ENCODE data around the gene LRRC7. TPM values are rescaled to one million over a fixed set of nuclear protein-coding genes. Genes with fewer than 3 reads are reported as not detected.
A peak's percentile ranks its signal among the peaks of the same experiment; 100 is the strongest.

Gene LRRC7
- total RNA-seq, 1 donor: under 0.01 TPM

DNA sequence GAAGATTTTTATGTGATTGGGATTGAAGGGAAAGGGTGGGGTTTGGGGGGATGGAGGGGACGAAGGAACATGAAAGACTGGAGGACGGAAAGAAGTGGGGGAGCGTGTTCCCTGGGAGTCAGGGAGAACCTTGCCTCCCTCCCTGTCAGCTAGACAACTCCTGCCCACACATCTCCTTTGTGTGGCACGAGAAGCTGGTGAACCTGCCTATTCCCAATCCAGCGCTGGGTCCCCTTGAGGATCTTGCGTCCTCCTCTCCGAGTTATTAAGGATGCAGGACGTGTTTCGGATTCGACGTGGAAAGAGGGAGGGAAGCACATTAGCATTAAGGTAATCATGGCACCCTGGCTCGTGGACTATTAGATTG, 1.4 kb downstream of the LRRC7 start:
- peaks cover 32% of the 10 kb centered on the region for H3K27me3 ChIP-seq (ENCODE audit: insufficient read depth, low read length)
- no peaks in the 10 kb centered on the region for H3K9me3 ChIP-seq (ENCODE audit: low read depth, low read length)
- H3K36me3 ChIP-seq (ENCODE audit: insufficient read depth, low read length): no peaks in the 10 kb centered on the region
- TF ChIP-seq, protein P1, sequence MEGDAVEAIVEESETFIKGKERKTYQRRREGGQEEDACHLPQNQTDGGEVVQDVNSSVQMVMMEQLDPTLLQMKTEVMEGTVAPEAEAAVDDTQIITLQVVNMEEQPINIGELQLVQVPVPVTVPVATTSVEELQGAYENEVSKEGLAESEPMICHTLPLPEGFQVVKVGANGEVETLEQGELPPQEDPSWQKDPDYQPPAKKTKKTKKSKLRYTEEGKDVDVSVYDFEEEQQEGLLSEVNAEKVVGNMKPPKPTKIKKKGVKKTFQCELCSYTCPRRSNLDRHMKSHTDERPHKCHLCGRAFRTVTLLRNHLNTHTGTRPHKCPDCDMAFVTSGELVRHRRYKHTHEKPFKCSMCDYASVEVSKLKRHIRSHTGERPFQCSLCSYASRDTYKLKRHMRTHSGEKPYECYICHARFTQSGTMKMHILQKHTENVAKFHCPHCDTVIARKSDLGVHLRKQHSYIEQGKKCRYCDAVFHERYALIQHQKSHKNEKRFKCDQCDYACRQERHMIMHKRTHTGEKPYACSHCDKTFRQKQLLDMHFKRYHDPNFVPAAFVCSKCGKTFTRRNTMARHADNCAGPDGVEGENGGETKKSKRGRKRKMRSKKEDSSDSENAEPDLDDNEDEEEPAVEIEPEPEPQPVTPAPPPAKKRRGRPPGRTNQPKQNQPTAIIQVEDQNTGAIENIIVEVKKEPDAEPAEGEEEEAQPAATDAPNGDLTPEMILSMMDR (IDR thresholded peaks at IDR 0.05; ENCODE audit: extremely low read depth, low read depth, low read length): no peak
- peaks cover 4% of the 10 kb centered on the region for H3K4me1 ChIP-seq (ENCODE audit: insufficient read depth, low read length)
- H3K27ac ChIP-seq (ENCODE audit: low read depth, low read length): no peak overlapping the region
- no peak overlapping the region for H3K4me2 ChIP-seq (ENCODE audit: insufficient read depth, low read length)
- H2AFZ ChIP-seq (ENCODE audit: low read length): no peak overlapping the region
- H4K20me1 ChIP-seq (ENCODE audit: insufficient read depth, low read length): no peaks in the 10 kb centered on the region
- no peaks in the 10 kb centered on the region for H3K79me2 ChIP-seq (ENCODE audit: insufficient read depth, low read length)
- no peak overlapping the region for H3K4me3 ChIP-seq (ENCODE audit: insufficient read depth, low read length)
- DNase-seq (ENCODE audit: insufficient read length, low spot score, missing footprints): no peak

DNA sequence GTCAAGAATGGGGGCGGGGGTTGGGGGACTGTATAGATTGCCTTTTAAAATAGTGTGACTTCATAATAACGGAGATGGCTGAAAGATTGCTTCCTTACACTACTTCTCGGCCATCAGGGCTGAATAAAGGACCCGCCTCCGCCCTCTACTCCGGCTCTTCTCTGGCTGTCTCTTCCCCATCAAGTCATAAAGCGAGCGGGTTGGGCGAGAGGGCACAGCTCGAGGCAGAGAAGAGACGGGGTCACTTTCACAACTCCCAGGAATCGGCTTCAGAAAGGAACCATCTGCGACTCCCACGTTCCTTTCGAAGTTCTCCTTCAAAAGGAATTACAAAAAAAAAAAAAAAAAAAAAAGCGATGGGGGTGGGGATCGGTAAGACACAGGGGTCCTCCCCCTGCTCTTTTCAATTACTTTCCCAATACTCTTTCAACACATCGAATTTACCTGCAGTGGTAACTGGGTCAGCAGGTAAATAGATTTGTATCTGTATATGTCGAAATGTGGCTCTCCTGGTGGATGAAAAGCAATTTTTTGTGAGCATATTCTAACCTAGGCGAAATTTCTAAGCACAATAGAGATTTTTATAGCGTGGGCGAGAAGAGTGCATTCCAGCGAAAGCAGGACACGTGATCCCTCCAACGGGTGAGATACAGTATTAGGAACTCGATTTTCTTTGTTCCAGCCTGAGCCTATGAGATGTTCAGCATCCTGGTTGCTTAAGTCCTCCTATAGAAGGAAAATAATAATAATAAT, 2.0 kb downstream of the LRRC7 start:
- Histone ChIP-seq H3K4me3 (ENCODE audit: insufficient read depth, low read length) (no peak overlapping the region), H3K4me2 (ENCODE audit: insufficient read depth, low read length) (peak overlapping the region; percentile 29), H3K4me1 (ENCODE audit: insufficient read depth, low read length) (peaks cover 4% of the 10 kb centered on the region), H3K79me2 (ENCODE audit: insufficient read depth, low read length) (no peaks in the 10 kb centered on the region), H4K20me1 (ENCODE audit: insufficient read depth, low read length) (no peaks in the 10 kb centered on the region), H3K9me3 (ENCODE audit: low read depth, low read length) (no peaks in the 10 kb centered on the region), H3K27me3 (ENCODE audit: insufficient read depth, low read length) (peaks cover 32% of the 10 kb centered on the region), H3K27ac (ENCODE audit: low read depth, low read length) (no peak overlapping the region), H3K36me3 (ENCODE audit: insufficient read depth, low read length) (no peaks in the 10 kb centered on the region), H2AFZ (ENCODE audit: low read length) (no peak overlapping the region)
- TF ChIP-seq, protein P1 (IDR thresholded peaks at IDR 0.05; ENCODE audit: extremely low read depth, low read depth, low read length): no peak
- peak; percentile 66 for DNase-seq (ENCODE audit: insufficient read length, low spot score, missing footprints)

GRCh38 chr1:69570356-69570755, 2.6 kb downstream of the LRRC7 start:
- H3K9me3 ChIP-seq (ENCODE audit: low read depth, low read length): no peaks in the 10 kb centered on the region
- TF ChIP-seq, protein P1 (IDR thresholded peaks at IDR 0.05; ENCODE audit: extremely low read depth, low read depth, low read length): no peak
- DNase-seq (ENCODE audit: insufficient read length, low spot score, missing footprints): peak; percentile 34
- no peak overlapping the region for H3K4me3 ChIP-seq (ENCODE audit: insufficient read depth, low read length)
- H3K27me3 ChIP-seq (ENCODE audit: insufficient read depth, low read length): peaks cover 32% of the 10 kb centered on the region
- no peak overlapping the region for H3K27ac ChIP-seq (ENCODE audit: low read depth, low read length)
- no peak overlapping the region for H2AFZ ChIP-seq (ENCODE audit: low read length)
- peaks cover 4% of the 10 kb centered on the region for H3K4me1 ChIP-seq (ENCODE audit: insufficient read depth, low read length)
- H3K4me2 ChIP-seq (ENCODE audit: insufficient read depth, low read length): no peak overlapping the region
- H3K79me2 ChIP-seq (ENCODE audit: insufficient read depth, low read length): no peaks in the 10 kb centered on the region
- H4K20me1 ChIP-seq (ENCODE audit: insufficient read depth, low read length): no peaks in the 10 kb centered on the region
- no peaks in the 10 kb centered on the region for H3K36me3 ChIP-seq (ENCODE audit: insufficient read depth, low read length)

GRCh38 chr1:69572921-69573320, 5.2 kb downstream of the LRRC7 start:
- no peak overlapping the region for H3K4me2 ChIP-seq (ENCODE audit: insufficient read depth, low read length)
- H3K4me3 ChIP-seq (ENCODE audit: insufficient read depth, low read length): no peak overlapping the region
- H3K79me2 ChIP-seq (ENCODE audit: insufficient read depth, low read length): no peaks in the 10 kb centered on the region
- TF ChIP-seq, protein P1 (IDR thresholded peaks at IDR 0.05; ENCODE audit: extremely low read depth, low read depth, low read length): no peak
- H3K9me3 ChIP-seq (ENCODE audit: low read depth, low read length): no peaks in the 10 kb centered on the region
- DNase-seq (ENCODE audit: insufficient read length, low spot score, missing footprints): no peak
- H3K36me3 ChIP-seq (ENCODE audit: insufficient read depth, low read length): no peaks in the 10 kb centered on the region
- H3K27me3 ChIP-seq (ENCODE audit: insufficient read depth, low read length): peaks cover 25% of the 10 kb centered on the region
- H2AFZ ChIP-seq (ENCODE audit: low read length): no peak overlapping the region
- H3K27ac ChIP-seq (ENCODE audit: low read depth, low read length): no peak overlapping the region
- H3K4me1 ChIP-seq (ENCODE audit: insufficient read depth, low read length): peaks cover 1% of the 10 kb centered on the region
- no peaks in the 10 kb centered on the region for H4K20me1 ChIP-seq (ENCODE audit: insufficient read depth, low read length)
